Mesenchymal stem cell (in vitro differentiated cells and primary cell): ENCODE data around the gene TRIO.

Experiments used
- DNase-seq: peaks from one replicate; pipeline ENCODE4 v3.0.0-alpha.2; 2013
- H2AFZ ChIP-seq: one replicate; pipeline ENCODE4 v1.6.1; 2013; ENCODE audit warnings: low read depth, mild to moderate bottlenecking, control low read depth, inconsistent platforms, low read length, moderate library complexity
- H2AK5ac ChIP-seq: 2 replicates; pipeline ENCODE4 v1.6.1; 2013; ENCODE audit warnings: low read length, moderate library complexity, mild to moderate bottlenecking, inconsistent platforms; ENCODE audit not compliant: severe bottlenecking
- H2BK120ac ChIP-seq: one replicate; pipeline ENCODE4 v1.6.1; 2013; ENCODE audit warnings: low read depth, mild to moderate bottlenecking, inconsistent platforms, low read length, moderate library complexity
- H2BK12ac ChIP-seq, 2 experiments: one replicate each; pipeline ENCODE4 v1.6.1; 2013; ENCODE audit warnings: inconsistent platforms in 2 of 2, low read length in 2 of 2, mild to moderate bottlenecking in 2 of 2, moderate library complexity in 2 of 2, control low read depth in 1 of 2
- H2BK15ac ChIP-seq: one replicate; pipeline ENCODE4 v1.6.1; 2013; ENCODE audit warnings: mild to moderate bottlenecking, low read depth, inconsistent platforms; ENCODE audit not compliant: poor library complexity, severe bottlenecking
- H2BK5ac ChIP-seq: 2 replicates; pipeline ENCODE4 v1.6.1; 2013; ENCODE audit warnings: low read depth, mild to moderate bottlenecking, low read length, control low read depth, inconsistent platforms; ENCODE audit not compliant: poor library complexity, severe bottlenecking
- H3K14ac ChIP-seq, 2 experiments: one replicate each; pipeline ENCODE4 v1.6.1; 2013; ENCODE audit warnings: inconsistent platforms in 2 of 2, low read length in 2 of 2, control low read depth in 1 of 2, mild to moderate bottlenecking in 1 of 2, moderate library complexity in 1 of 2
- H3K18ac ChIP-seq, 2 experiments: one replicate each; pipeline ENCODE4 v1.6.1; 2013; ENCODE audit warnings: inconsistent platforms in 2 of 2, low read length in 2 of 2, control low read depth in 1 of 2, low read depth in 1 of 2, mild to moderate bottlenecking in 1 of 2
- H3K23ac ChIP-seq, 2 experiments: one replicate each; pipeline ENCODE4 v1.6.1; 2013; ENCODE audit warnings: inconsistent platforms in 2 of 2, low read length in 2 of 2, mild to moderate bottlenecking in 2 of 2, moderate library complexity in 2 of 2, control low read depth in 1 of 2
- H3K27ac ChIP-seq: 2 replicates; pipeline ENCODE4 v1.5.1; 2013; ENCODE audit warnings: mild to moderate bottlenecking, moderate library complexity, low read length, control low read depth, inconsistent platforms; ENCODE audit not compliant: poor library complexity, severe bottlenecking
- H3K27me3 ChIP-seq, 2 experiments: 2 replicates each; pipeline versions ENCODE4 v1.6.1 to v1.7.0; 2013; ENCODE audit warnings: low read length in 2 of 2, mild to moderate bottlenecking in 2 of 2, moderate library complexity in 2 of 2, control low read depth in 1 of 2, inconsistent platforms in 1 of 2; ENCODE audit not compliant: control insufficient read depth in 1 of 2, insufficient read depth in 1 of 2
- H3K36me3 ChIP-seq, 2 experiments: 2 replicates each; pipeline versions ENCODE4 v1.6.1 to v1.7.0; 2013; ENCODE audit warnings: low read length in 2 of 2, control low read depth in 1 of 2, inconsistent platforms in 1 of 2, low read depth in 1 of 2, mild to moderate bottlenecking in 1 of 2; ENCODE audit not compliant: insufficient read depth in 2 of 2, control insufficient read depth in 1 of 2
- H3K4ac ChIP-seq, 2 experiments: one replicate each; pipeline ENCODE4 v1.6.1; 2013; ENCODE audit warnings: inconsistent platforms in 2 of 2, low read length in 2 of 2, mild to moderate bottlenecking in 2 of 2, moderate library complexity in 2 of 2, control low read depth in 1 of 2, low read depth in 1 of 2
- H3K4me1 ChIP-seq: 2 replicates; pipeline ENCODE4 v1.6.1; 2013; ENCODE audit warnings: low read depth, low read length, control low read depth; ENCODE audit not compliant: control insufficient read depth, insufficient read depth
- H3K4me2 ChIP-seq: 2 replicates; pipeline ENCODE4 v1.6.1; 2013; ENCODE audit warnings: low read length, mild to moderate bottlenecking, inconsistent platforms; ENCODE audit not compliant: poor library complexity, severe bottlenecking
- H3K4me3 ChIP-seq, 2 experiments: 2 replicates each; pipeline versions ENCODE4 v1.5.1 to v1.7.0; 2013; ENCODE audit warnings: low read length in 2 of 2, mild to moderate bottlenecking in 2 of 2, control low read depth in 1 of 2, low read depth in 1 of 2; ENCODE audit not compliant: insufficient read depth in 1 of 2
- H3K79me1 ChIP-seq: replicated peaks from 2 replicates; pipeline ENCODE4 v1.6.1; 2013; ENCODE audit warnings: mild to moderate bottlenecking, control low read depth, low read length, inconsistent platforms; ENCODE audit not compliant: poor library complexity, severe bottlenecking
- H3K9ac ChIP-seq: 2 replicates; pipeline ENCODE4 v1.7.0; 2013; ENCODE audit warnings: mild to moderate bottlenecking, low read length, moderate library complexity
- H3K9me3 ChIP-seq: 2 replicates; pipeline ENCODE4 v1.7.0; 2013; ENCODE audit warnings: mild to moderate bottlenecking, low read length; ENCODE audit not compliant: control insufficient read depth
- H4K8ac ChIP-seq: one replicate; pipeline ENCODE4 v1.6.1; 2013; ENCODE audit warnings: inconsistent platforms, mild to moderate bottlenecking, low read length, moderate library complexity
- H4K91ac ChIP-seq: one replicate; pipeline ENCODE4 v1.6.1; 2013; ENCODE audit warnings: mild to moderate bottlenecking, low read length, inconsistent platforms
- WGBS: methylation state at CpG from one replicate; pipeline ENCODE4 v1.1.7; 2013; ENCODE audit warnings: mixed read lengths; 5-methylcytosine and 5-hydroxymethylcytosine counted together

The TRIO gene

DNA sequence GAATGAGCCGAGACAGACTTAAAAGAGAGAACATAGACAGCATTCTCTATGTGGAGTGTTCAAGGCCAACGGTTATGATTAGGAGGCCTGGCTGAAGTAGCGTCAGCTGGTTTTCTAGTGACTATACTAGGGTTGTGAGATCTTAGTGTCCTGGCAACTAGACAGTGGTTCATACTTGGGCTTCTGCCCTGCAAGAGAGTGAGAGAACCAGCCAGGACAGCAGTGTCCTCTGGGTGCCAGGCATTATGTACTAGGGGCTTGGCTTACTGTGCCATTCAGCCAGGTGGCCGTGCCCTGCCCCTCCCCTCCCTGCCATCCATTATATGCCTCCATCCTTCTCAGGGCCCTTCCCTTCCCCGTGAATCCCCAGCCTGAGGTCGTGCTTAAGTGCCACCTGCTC, 56.8 kb downstream of the TRIO start:
- Histone ChIP-seq H3K36me3 (peaks cover 0 to 7% of the 10 kb centered on the region in 2 experiments), H3K27me3 (no peaks in the 10 kb centered on the region), H4K91ac (peak overlapping the region; percentile 89), H3K4me1 (peaks cover 20% of the 10 kb centered on the region), H2BK120ac (no peak overlapping the region), H3K4me3 (no peak overlapping the region), H4K8ac (peak overlapping the region; percentile 81), H2BK12ac (peak overlapping the region in 1 of 2 experiments; percentile 54), H3K14ac (peak overlapping the region in 1 of 2 experiments; percentile 68), H3K4ac (no peak overlapping the region), H2AK5ac (peak overlapping the region; percentile 12), H3K23ac (no peak overlapping the region), H3K18ac (peak overlapping the region; percentile 46 to 77), H3K9ac (no peak overlapping the region), H3K79me1 (no peaks in the 10 kb centered on the region), H3K9me3 (no peaks in the 10 kb centered on the region), H3K27ac (no peak overlapping the region), H2BK15ac (no peak overlapping the region), H2AFZ (no peak overlapping the region), H3K4me2 (no peak overlapping the region), H2BK5ac (no peak overlapping the region)
- no peak for DNase-seq
- WGBS, result 83% methylated on average over 6 of the region's 6 CpGs

DNA sequence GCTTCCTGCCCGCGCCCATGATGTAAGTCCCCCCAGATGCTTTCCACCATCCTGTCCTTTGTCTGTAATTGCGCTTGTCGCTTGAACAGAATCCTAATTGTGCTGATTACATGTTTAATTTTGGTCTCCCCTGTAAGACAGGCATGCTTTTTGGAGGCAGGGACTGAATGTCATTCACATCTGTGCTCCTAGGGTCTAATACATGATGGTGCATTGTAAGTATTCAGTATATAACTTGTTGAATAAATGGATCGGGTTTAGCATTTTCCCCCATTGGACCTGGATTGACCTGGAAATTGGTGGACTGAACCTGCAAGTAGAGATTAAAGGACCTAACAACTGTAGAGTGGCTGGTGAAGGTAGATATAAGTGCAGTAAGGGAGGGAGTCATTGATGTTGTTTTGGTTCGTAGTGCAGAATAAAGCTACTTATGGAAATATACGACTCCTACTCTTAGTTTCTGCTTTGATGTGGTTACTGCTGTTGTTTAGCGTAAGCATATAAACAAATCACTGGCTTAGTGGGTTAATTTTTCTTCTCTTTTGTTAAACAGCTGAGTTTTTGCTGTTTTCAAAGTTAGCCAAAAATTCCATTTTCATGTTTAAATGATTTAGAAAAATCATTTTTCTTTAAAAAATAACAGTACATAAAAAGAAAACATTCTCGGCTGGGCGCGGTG, 57.3 kb downstream of the TRIO start:
- Histone ChIP-seq H2AK5ac (no peak overlapping the region), H3K23ac (no peak overlapping the region), H3K27ac (no peak overlapping the region), H3K4me1 (peaks cover 20% of the 10 kb centered on the region), H3K4me3 (no peak overlapping the region), H3K4ac (no peak overlapping the region), H3K18ac (no peak overlapping the region), H2BK5ac (no peak overlapping the region), H3K4me2 (no peak overlapping the region), H3K9ac (no peak overlapping the region), H3K9me3 (no peaks in the 10 kb centered on the region), H2BK12ac (peak overlapping the region in 1 of 2 experiments; percentile 54), H4K91ac (peak overlapping the region; percentile 89), H2AFZ (no peak overlapping the region), H2BK120ac (no peak overlapping the region), H4K8ac (no peak overlapping the region), H3K79me1 (no peaks in the 10 kb centered on the region), H3K14ac (peak overlapping the region in 1 of 2 experiments; percentile 68), H3K36me3 (peaks cover 0 to 7% of the 10 kb centered on the region in 2 experiments), H2BK15ac (no peak overlapping the region), H3K27me3 (no peaks in the 10 kb centered on the region)
- WGBS, result 89% methylated on average over 9 of the region's 11 CpGs
- no peak for DNase-seq

DNA sequence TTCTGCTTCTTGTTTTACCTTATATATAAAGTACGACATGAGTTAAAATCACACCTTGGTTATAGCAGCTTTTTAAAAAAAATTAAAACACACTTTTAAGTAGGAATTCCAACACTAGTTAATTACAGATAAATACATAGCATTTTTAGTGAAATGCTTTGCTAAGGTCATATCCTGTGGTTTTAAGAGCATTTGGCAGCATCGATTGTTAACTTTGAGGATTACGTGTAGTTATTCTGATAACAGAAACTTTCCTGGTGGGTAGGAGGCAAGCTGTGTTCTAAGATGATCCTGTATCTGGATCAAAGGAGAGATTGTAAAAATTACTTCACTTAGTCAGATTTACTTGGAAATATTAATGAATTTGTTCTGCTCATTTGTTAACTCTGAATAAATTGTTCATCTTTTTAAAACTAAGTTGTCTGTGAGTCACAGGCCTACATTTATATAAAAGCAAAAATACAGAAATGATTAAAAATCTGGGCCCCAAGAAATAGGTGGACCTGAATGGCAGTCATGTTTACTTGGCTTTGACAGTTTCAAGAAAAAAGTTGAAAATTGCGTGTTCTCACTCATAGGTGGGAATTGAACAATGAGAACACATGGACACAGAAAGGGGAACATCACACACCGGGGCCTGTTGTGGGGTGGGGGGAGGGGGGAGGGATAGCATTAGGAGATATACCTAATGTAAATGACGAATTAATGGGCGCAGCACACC, 58.3 kb downstream of the TRIO start:
- Histone ChIP-seq H3K9me3 (no peaks in the 10 kb centered on the region), H3K9ac (peak overlapping the region; percentile 14), H3K79me1 (no peaks in the 10 kb centered on the region), H4K91ac (no peak overlapping the region), H3K36me3 (peaks cover 0 to 7% of the 10 kb centered on the region in 2 experiments), H3K18ac (no peak overlapping the region), H3K14ac (no peak overlapping the region), H2AFZ (no peak overlapping the region), H3K27ac (peak overlapping the region; percentile 18), H4K8ac (no peak overlapping the region), H3K4ac (no peak overlapping the region), H2BK120ac (no peak overlapping the region), H2BK5ac (no peak overlapping the region), H3K27me3 (no peaks in the 10 kb centered on the region), H3K4me3 (no peak overlapping the region), H2AK5ac (no peak overlapping the region), H3K23ac (no peak overlapping the region), H2BK12ac (no peak overlapping the region), H2BK15ac (no peak overlapping the region), H3K4me2 (no peak overlapping the region), H3K4me1 (peaks cover 27% of the 10 kb centered on the region)
- peak; percentile 58 for DNase-seq
- 45% methylated on average over 4 of the region's 7 CpGs for WGBS

DNA sequence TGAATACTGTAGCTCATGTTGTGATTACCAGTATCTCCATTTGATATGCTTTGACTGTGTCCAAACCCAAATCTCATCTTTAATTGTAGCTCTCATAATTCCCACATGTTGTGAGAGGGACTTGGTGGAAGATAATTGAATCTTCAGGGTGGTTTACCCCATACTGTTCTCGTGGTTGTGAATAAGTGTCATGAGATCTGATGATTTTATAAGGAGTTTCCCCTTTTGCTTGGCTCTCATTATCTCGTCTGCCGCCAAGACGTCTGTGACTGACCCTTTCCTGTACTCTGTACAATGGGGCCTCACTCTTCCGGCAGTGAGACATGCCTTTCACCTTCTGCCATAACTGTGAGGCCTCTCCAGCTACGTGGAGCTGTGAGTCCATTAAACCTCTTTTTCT, 59.3 kb downstream of the TRIO start:
- Histone ChIP-seq H3K79me1 (no peaks in the 10 kb centered on the region), H4K91ac (peak overlapping the region; percentile 59), H2BK12ac (peak overlapping the region in 1 of 2 experiments; percentile 83), H3K4me3 (no peak overlapping the region), H3K27me3 (no peaks in the 10 kb centered on the region), H2BK120ac (no peak overlapping the region), H2BK5ac (no peak overlapping the region), H3K9ac (no peak overlapping the region), H2AFZ (no peak overlapping the region), H3K27ac (peak overlapping the region; percentile 82), H3K4me2 (no peak overlapping the region), H3K4me1 (peaks cover 30% of the 10 kb centered on the region), H3K18ac (no peak overlapping the region), H2BK15ac (no peak overlapping the region), H3K14ac (no peak overlapping the region), H2AK5ac (no peak overlapping the region), H3K9me3 (no peaks in the 10 kb centered on the region), H3K36me3 (peaks cover 0 to 7% of the 10 kb centered on the region in 2 experiments), H3K23ac (no peak overlapping the region), H4K8ac (no peak overlapping the region), H3K4ac (no peak overlapping the region)
- 39% methylated on average over 6 of the region's 6 CpGs for WGBS
- DNase-seq, result peak; percentile 81
